HG02610 (cell line): Measurements from ENCODE around the gene NPAS3.

Experiments
- ATAC-seq: cut with Tn5 transposase; IDR thresholded peaks from one replicate; pipeline ENCODE4 v1.9.1; 2021; ENCODE audit warnings: mild to moderate bottlenecking, moderate library complexity; ENCODE audit not compliant: unreplicated experiment

Gene NPAS3

DNA sequence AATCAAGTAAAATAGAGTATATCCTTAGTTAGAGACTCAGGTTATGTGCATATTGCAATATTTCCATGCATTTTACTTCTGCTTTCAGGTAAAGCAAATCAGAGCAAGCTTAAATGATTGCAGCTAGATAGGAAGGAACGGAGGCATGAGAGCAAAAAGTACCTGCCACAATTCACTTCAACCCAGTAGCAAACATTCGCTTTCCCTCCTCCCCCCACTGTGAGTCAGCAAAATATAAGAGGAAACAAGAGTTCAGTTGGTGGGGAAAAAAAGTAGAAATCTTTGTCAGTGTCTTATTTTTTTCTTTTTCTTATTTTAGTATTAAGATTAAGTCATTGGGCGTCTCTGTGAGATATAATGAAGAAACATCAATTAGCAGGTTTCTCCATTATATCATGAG, 475.4 kb downstream of the NPAS3 start:
- ATAC-seq, result no peak

DNA sequence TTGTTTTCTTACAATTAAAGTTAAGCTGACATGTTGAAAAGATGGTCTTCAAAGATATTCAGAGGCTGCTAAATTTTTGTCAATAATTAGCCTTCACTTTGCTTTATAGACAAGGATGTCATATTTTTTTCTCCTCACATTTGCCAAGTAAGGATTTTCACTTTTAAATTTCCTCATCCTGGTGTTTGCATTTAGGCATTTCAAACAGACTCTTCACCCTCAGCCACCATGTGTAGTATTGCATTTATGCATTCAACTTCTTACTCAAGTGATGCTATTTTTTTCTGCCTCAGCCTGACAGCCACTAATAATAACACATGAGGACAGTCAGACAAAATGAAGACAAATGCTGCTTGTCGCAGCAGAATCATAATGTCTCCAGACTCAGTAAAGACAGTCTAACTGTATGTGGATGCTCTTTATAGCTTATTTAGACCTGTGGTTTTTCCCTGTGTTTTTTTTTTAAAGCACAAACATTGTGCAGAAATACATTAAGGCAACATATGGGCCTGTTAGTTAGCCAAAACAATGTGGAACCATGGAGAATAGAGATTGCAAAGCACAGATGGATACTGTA, 481.5 kb downstream of the NPAS3 start:
- no peak for ATAC-seq

DNA sequence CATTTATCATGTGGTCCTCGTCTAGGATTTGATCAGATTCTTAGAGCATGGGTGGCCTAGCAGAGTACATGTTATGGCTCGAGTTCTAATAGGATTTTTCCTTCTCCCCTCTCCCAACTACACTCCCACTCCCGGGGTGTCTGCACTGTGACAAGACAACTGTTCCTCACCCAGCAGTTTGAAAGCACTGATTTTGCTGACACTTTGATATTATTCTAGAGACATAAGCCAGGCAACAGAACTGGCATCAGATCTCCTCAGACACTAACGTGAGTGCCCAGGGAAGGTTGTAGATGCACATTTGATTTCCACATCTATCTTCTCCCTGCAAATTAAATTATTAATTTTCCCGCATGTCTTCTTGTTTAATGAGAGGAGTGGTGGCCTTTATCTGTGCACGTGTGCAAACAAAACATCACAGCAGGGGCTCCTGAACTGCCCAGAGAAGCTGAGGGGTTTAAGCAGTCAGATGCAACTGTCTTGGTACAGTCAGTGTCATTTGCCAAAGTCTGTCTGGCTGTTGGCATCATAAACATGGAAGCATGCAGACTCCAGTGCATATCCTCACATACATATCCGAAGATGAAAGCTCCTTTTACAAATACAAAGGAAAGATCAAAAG, 491.8 kb downstream of the NPAS3 start:
- ATAC-seq, result no peak

DNA sequence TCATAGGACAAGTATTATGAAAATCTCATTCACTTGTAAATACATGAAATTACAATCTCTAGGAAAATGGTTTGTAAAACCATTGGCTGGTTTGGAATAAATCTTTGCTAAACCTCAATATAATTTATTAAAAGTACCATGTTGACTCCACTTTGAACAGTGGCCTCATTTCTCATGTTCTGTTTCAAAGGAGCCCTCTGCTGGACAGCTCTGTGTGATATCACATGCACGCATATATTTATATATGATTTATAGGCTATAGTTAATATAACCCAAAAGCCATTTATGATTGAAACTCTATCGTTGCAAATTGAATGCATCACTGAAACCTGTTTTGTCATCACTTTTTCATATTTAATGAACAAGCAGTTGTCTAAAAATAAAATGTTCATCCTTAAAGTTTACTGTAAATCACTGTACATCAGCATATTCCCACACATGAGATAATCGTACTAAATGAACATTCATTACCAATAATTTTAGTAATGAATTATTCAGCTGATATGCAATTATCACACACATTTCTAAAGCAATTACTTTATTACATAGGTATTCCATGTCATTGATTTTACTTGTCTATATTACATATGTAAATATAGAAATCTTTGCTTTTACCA, 493.8 kb downstream of the NPAS3 start:
- ATAC-seq, result no peak

DNA sequence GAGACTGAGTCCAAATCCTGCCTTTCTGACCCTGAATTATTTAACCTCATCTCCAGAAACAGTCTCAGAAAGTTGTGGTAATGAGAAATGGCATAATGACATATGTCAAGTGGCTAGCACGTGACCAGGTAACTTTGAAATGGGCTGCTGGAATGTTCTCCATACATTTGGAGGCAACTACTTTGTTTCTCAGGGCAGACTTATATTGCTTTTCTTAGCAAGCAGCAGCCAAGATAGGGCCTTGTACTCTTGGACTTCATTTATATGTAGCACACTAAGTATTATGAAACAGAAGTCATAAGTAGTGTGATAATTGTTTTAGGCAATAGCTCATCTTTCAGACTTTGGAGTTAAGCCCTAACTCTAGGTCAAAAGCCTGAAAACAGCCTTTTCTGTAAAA, 494.7 kb downstream of the NPAS3 start:
- ATAC-seq, result no peak

DNA sequence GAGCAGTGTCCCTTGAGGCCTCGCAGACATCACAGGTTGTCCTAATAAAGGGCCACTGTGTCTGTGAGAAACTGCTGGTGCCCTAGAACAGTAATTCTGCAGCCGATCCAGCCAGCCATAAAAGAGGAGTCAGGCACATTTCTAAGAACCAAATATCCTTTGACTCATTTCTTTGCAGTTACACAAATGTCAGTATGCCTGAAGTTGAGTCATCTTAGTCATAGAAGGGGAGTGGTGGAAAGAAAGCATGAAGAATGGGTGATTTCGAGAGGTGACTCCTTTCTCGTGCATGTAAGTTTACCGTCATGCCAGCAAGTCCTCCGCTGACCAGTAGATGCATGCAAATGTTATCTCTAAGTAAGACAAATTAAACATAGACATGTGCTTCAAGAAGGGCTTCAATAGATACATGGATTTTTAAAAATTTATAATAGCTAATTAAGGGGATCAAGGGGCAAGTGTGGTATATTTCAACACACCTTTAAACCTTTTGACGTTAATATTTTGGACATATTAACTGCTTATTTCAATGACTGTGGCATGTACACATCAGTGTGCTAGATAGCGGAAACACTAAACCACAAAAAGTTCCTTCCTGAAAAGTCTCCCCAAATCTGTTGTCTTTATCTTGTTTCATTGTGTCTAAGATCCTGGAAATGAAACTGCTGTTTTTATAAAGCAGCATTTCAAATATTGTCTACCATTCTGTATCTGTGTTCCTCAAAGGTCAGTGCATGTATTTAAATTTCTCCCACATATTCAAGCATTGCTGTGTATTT, 497.4 kb downstream of the NPAS3 start:
- no peak for ATAC-seq

DNA sequence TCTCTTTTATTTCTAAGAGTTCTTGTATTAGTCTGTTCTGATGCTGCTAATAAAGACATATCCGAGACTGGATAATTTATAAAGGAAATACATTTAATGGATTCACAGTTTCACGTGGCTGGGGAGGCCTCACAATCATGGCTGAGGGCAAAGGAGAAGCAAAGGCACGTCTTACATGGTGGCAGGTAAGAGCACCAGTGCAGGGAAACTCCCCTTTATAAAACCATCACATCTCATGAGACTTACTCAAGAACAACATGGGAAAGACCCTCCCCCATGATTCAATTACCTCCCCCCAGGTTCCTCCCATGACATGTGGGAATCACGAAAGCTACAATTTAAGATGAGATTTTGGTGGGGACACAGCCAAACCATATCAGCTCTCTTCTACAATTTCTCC, 503.0 kb downstream of the NPAS3 start:
- no peak for ATAC-seq

DNA sequence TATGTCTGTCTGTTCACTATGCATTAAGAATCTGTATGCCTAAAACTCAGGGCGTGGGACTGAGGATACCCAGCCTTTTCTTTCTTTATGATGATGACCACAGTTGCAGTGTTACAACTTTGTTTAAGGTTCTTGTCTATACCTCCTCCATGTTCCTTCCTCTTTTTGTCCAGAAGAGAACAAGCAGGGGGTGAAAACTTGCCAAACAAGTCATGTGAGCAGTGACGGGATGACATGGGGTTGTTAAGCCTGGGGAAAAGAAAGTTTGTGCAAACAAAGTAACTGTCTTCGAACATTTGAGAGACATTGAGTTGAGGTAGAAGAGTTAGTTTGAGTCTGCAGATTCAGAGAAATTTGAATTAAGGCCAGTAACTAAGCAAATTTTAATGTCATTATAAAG, 505.5 kb downstream of the NPAS3 start:
- ATAC-seq, result no peak

DNA sequence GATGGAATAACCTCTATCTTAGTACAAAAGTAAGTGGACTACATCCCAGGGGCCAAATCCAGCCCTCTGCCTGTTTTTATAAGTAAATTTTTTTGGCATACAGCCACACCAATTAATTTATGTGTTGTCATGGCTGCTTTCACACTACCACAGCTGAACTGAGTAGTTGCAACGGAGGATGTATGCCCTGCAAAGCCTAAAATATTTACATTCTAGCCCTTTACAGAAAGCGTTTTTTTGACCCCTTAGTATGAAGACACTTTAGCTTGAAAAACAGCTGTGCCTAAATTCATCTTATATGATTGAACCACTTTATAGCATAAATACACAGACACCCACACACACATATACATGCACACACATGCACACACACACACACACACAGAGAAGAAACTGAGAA, 510.6 kb downstream of the NPAS3 start:
- no peak for ATAC-seq

DNA sequence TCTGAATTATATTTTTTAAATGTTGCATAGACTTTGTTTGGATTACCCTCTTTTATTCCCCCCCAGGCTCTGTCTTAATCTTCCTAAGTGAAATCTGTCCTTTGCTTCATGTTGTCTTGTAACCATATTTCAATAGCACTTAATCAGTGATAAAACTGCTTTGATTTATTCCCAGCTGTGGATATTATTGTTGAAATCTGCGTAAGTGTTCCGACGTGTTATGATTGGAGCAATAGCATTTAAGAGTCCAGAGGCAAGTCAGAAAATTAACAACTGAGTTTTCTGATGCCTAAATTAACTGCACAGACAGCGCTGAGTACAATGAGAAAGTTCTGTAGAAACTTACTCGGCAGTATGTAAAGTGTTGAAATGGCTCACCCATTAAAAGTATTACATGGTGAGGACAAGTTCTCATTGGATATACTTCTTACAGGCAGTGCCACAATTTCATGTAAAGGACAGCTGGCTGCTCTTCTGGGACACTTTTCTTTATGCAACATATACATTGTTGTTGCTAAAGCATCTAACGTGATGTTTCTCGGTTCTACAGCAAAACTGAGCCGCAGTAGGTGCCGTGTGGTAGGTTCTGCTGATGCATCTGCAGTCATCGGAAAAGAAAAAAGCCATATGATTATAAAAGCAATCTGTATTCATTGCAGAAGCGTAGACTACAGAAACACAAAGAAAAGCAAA, 511.2 kb downstream of the NPAS3 start:
- no peak for ATAC-seq

DNA sequence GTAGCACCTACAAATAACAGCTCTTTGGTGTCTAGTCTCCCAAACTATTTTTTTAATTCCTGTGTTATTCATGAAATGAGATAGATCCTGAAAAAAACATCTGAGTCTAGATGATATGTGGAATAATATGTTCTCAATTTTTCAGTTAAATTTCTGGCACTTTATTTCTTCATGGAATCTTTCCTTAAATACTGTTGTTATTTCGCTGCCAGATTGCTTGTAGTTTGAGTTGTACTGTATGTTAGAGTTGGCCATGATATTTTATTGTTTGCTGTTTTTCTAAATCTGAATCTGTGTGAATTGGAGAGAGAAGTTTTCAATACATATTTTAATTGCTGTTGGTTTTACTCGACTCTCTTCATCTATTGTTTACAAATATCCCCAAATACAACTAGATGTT, 511.7 kb downstream of the NPAS3 start:
- ATAC-seq, result no peak

DNA sequence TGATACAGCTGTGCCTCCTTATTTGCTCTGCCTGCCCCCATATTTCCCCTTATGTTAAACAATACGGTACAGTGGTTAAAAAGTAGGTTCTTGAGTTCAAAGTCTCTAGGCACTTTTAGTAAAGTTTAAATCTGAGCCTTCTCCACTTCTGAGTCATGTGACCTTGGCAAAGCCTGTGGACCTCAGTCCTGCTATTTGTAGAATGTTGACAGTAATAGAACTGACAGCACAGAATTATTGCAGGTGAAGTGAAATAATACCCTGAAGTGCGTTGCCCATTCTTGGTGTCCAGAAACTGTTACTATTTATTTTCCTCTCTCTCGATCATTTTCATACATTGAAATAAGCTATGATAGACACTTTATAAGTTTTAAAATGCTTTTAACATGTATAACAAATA, 512.5 kb downstream of the NPAS3 start:
- no peak for ATAC-seq

DNA sequence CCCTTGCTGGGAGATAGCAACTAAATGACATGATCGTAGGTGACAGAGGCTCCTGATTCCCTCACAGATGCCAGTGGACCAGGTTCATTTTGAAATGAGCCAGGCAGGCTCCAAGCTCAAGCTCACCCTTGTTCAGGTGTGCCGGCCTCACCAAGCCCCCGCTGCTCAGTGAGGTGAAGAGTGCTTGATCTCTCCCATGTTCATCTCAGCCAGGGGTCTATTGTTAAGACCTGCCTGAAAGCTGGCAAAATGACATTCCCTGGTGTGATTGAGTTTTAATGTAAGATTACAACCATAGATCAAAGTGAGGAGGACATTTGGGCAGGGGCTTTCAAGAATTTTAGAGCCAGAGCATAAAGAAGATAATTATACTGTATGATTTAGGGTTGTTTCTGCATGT, 514.3 kb downstream of the NPAS3 start:
- no peak for ATAC-seq

DNA sequence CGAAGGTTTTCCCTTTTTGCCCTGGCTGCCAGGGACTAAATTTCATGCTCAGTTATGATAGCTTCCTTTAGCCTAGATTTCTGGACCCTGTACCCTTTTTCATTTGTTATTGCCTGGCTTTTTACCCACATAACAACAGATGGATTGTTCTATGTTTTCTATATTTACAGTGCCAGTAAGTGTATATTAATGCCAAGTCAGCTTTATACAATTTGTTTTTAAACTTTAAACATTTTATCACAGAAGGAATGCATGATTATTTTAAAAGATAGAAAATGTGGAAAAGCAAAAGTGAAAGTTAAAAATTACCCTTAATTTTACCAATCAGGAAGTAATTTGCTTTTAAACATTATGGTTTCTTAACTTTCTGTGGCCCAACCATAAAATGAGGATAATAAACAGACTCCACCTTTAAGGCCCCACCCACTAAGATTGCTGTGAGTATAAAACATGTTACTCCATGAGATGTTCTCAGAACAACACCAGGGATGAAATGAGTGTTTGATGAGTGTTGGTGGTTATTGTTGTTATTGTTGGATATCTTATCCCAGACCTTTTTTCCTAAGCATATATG, 515.4 kb downstream of the NPAS3 start:
- no peak for ATAC-seq

DNA sequence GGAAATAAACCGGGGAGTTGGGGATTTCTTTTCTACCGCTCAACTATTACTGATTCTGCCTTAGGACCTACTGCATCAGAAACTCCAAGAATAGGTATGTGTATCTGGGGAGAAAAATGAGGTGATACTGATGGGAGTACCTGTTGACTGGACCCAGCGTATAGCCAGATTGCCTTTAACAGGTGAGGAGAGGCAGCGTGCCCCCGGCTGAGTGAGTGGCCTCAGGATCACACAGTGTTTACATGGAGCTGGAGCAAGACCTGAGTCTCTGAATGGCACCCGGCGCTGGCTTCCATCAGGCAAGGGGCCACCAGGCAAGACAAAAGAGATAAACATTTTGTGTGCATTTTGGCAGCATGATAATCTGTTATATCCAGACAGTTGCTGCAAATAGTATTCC, 516.0 kb downstream of the NPAS3 start:
- ATAC-seq, result no peak

DNA sequence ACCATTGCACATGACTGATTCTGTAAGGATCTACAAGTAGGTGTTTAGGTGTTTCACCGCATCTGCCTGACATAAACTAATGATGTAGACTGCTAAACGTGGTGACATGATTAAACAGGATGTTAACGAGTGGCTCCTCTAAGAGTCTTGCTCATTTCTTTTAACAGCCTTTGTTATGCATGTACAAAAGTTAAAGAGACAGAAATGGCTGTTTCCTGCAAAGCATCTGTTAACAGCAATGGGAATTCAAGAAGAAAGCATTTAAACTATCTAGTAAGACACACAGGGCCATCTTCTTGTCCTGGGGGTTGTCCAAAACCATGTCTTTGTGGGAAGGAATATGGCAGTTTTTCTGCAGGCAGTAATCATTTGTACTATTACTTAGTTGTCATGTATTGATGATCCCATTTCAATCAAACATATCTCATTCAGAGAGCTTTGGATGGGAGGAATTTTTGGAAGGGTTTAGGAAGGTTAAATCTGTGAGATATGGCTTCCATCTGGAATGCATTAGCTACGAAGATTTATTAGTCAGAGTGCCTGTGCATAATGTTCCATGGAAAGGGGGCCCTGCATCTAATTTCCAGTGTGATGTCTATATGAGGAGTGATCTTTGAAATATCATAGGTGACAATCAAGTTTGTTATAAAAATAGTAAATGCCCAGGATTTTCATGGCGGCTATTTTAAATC, 517.1 kb downstream of the NPAS3 start:
- ATAC-seq, result no peak

DNA sequence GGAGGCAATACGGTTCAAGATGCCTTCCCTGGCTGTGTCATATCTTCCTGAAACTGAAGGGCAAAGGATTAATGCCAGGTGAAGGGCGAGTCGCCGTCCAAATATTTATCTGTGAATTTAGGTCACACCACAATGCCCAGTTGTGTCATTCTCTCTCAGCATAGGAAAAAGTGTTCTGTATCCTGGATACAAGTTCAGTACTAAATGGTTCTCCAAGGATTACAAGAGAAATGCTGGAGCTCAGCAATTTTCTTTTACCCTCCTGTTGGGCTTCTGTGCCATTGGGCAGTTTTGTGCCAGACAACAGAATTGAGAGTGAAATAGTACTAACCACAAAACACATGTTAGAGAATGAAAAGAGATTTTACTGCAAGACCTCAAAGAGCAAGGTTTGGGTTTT, 518.3 kb downstream of the NPAS3 start:
- no peak for ATAC-seq

DNA sequence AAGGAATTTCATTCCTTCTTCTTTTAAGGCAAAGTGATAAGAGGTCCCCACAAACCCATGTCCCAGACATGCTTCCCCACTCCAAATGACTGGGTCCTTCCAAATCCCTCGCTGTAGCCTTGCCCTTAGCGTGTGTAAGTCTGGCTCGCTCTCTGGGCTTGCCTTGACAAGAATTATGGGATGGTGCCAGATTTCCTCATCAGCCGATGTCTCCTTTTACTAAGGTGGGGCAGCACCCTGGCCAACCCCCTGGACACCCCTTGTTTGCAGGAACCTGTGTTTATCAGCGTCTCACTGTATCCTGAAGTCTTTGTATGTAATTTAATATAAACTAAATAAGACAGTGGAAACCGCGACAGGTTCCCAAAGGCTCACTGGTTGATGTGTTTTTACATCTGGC, 518.9 kb downstream of the NPAS3 start:
- no peak for ATAC-seq

DNA sequence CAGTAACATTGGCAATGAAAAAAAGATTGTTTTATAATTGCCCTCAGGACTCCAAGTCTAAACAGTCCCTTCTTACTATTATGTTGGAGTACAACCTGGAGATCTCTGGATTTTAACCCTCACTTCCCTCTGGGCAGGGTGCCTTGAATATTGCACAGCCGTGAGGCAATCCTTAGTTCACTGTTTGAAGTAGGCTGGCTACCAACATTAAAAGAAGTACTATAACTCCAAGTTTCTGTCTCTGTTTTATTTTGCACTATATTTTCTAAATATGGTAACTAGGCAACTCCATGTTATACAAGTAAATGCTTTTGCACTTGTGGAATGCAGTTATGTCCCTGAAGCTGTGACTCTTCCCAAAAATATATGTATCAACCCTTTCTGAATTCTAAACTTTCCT, 521.5 kb downstream of the NPAS3 start:
- ATAC-seq, result no peak

DNA sequence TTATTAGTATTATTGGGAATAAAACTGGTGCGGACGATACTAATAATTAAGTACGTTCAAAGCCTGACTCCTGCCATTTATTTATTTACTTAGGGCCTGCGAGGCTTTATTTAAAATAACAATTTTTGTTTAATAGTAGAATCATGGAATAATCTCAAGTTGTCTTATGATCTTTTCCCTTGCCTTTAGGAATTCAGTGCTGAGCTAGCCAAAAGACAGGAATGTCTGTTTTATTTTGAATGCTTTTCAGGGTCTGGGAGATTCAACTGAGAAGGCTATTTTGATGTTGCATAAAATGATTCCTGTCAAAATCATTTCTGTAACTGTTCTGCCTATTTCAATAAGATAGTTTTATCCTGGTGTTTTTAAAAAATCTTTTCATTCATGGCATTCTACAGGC, 522.4 kb downstream of the NPAS3 start:
- no peak for ATAC-seq

DNA sequence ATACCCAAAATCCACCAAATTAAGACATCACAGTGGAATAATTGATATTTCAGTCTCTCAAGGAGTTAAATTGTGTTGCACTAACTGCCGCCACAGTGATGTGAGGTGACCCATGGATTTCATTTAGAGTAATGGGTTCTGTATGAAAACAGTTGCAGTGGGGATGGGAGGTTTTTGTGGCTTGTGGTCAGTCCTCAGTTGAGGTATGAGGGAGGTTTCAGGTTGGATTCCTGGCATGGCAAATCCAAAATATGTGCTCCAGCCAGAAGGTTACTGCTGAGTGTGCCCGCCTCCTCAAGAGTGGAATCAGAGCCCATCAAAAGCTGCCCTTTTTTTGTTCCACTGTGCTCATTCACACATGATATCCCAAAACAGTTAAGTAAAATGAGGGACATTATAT, 525.1 kb downstream of the NPAS3 start:
- no peak for ATAC-seq
